ENCODE measurements around the gene ALPL. TPM values are rescaled to one million over a fixed set of nuclear protein-coding genes. Genes with fewer than 3 reads are reported as not detected.
"Not testable (repeated sequence)": the region's sequence is repeated elsewhere in the genome, so short reads cannot be mapped to it uniquely, and the experiment has no call there.

The ALPL gene
- total RNA-seq, 1 donor from 2014 or later, result 16.7 TPM

GRCh38 chr1:21517660-21518480 is 8.6 kb downstream of the ALPL start:
- H3K27me3 Mint-ChIP-seq (ENCODE audit: low read depth), result peaks cover 4% of the 10 kb centered on the region
- no peak overlapping the region for H3K27ac Mint-ChIP-seq (ENCODE audit: unreplicated experiment)
- no peaks in the 10 kb centered on the region for H3K36me3 Mint-ChIP-seq (ENCODE audit: low read depth)
- no peak for TF ChIP-seq CTCF (conservative IDR thresholded peaks at IDR 0.05)
- no peak for DNase-seq (ENCODE audit: low read depth, low spot score)
- no peak overlapping the region for H3K4me3 Mint-ChIP-seq
- no peaks in the 10 kb centered on the region for H3K4me1 Mint-ChIP-seq
- H3K9me3 Mint-ChIP-seq, result no peaks in the 10 kb centered on the region

- Mint-ChIP-seq H3K4me1 (no peaks in the 10 kb centered on the region), H3K9me3 (no peaks in the 10 kb centered on the region), H3K36me3 (ENCODE audit: low read depth) (no peaks in the 10 kb centered on the region), H3K27ac (ENCODE audit: unreplicated experiment) (no peak overlapping the region), H3K4me3 (no peak overlapping the region), H3K27me3 (ENCODE audit: low read depth) (peaks cover under 1% of the 10 kb centered on the region)
- no peak for TF ChIP-seq CTCF (conservative IDR thresholded peaks at IDR 0.05)
- no peak for DNase-seq (ENCODE audit: low read depth, low spot score)
Measured at GRCh38 chr1:21518774-21519455, 9.7 kb downstream of the ALPL start.

- H3K4me1 Mint-ChIP-seq; H3K9me3 Mint-ChIP-seq; H3K27me3 Mint-ChIP-seq (ENCODE audit: low read depth); DNase-seq (ENCODE audit: low read depth, low spot score); H3K27ac Mint-ChIP-seq (ENCODE audit: unreplicated experiment); H3K36me3 Mint-ChIP-seq (ENCODE audit: low read depth); H3K4me3 Mint-ChIP-seq: not testable (repeated sequence)
Measured at GRCh38 chr1:21519486-21520070, 10.4 kb downstream of the ALPL start.

GRCh38 chr1:21520899-21521716 is 11.9 kb downstream of the ALPL start:
- Mint-ChIP-seq H3K4me1 (no peaks in the 10 kb centered on the region), H3K36me3 (ENCODE audit: low read depth) (no peaks in the 10 kb centered on the region), H3K4me3 (no peak overlapping the region), H3K27ac (ENCODE audit: unreplicated experiment) (no peak overlapping the region), H3K27me3 (ENCODE audit: low read depth) (no peaks in the 10 kb centered on the region), H3K9me3 (no peaks in the 10 kb centered on the region)
- DNase-seq (ENCODE audit: low read depth, low spot score), result no peak
- TF ChIP-seq CTCF (conservative IDR thresholded peaks at IDR 0.05), result no peak

- H3K9me3 Mint-ChIP-seq, result no peaks in the 10 kb centered on the region
- TF ChIP-seq CTCF (conservative IDR thresholded peaks at IDR 0.05), result no peak
- no peaks in the 10 kb centered on the region for H3K4me1 Mint-ChIP-seq
- H3K36me3 Mint-ChIP-seq (ENCODE audit: low read depth), result no peaks in the 10 kb centered on the region
- no peaks in the 10 kb centered on the region for H3K27me3 Mint-ChIP-seq (ENCODE audit: low read depth)
- H3K4me3 Mint-ChIP-seq, result no peak overlapping the region
- DNase-seq (ENCODE audit: low read depth, low spot score), result no peak
- H3K27ac Mint-ChIP-seq (ENCODE audit: unreplicated experiment), result no peak overlapping the region
Measured at GRCh38 chr1:21521717-21522060, 12.5 kb downstream of the ALPL start.
